Activated naive CD4-positive, alpha-beta T cell treated with anti-CD3 and anti-CD28 coated beads, Interleukin-2, amount 50 U/mL, for 24 hours (primary cell): ENCODE results near the gene CLMN.

ENCODE experiments used
- H3K27ac Mint-ChIP-seq: one replicate; pipeline ENCODE4 v1.8.0; 2021; ENCODE audit warnings: mild to moderate bottlenecking, mixed read lengths
- H3K27me3 Mint-ChIP-seq: one replicate; pipeline ENCODE4 v1.8.0; 2021; ENCODE audit warnings: mixed read lengths
- H3K36me3 Mint-ChIP-seq: one replicate; pipeline ENCODE4 v1.8.0; 2021; ENCODE audit warnings: mixed read lengths
- H3K4me1 Mint-ChIP-seq: one replicate; pipeline ENCODE4 v1.8.0; 2021; ENCODE audit warnings: mixed read lengths
- H3K4me3 Mint-ChIP-seq: one replicate; pipeline ENCODE4 v1.8.0; 2021; ENCODE audit warnings: mild to moderate bottlenecking, mixed read lengths
- H3K9me3 Mint-ChIP-seq: one replicate; pipeline ENCODE4 v1.8.0; 2021; ENCODE audit warnings: mixed read lengths

CLMN gene

GRCh38 chr14:95348395-95349080 lies 28.8 kb upstream of the CLMN start:
- H3K4me3 Mint-ChIP-seq = no peak overlapping the region
- H3K27me3 Mint-ChIP-seq = peaks cover 19% of the 10 kb centered on the region
- no peaks in the 10 kb centered on the region for H3K36me3 Mint-ChIP-seq
- H3K9me3 Mint-ChIP-seq = peaks cover 7% of the 10 kb centered on the region
- no peaks in the 10 kb centered on the region for H3K4me1 Mint-ChIP-seq
- no peak overlapping the region for H3K27ac Mint-ChIP-seq

- Mint-ChIP-seq H3K4me1 (no peaks in the 10 kb centered on the region), H3K27me3 (peaks cover 11% of the 10 kb centered on the region), H3K9me3 (no peaks in the 10 kb centered on the region), H3K36me3 (no peaks in the 10 kb centered on the region), H3K27ac (no peak overlapping the region), H3K4me3 (no peak overlapping the region)
Measured at GRCh38 chr14:95346820-95347219, 27.1 kb upstream of the CLMN start.

- no peak overlapping the region for H3K4me3 Mint-ChIP-seq
- H3K36me3 Mint-ChIP-seq = no peaks in the 10 kb centered on the region
- H3K27me3 Mint-ChIP-seq = peaks cover 8% of the 10 kb centered on the region
- no peak overlapping the region for H3K27ac Mint-ChIP-seq
- no peaks in the 10 kb centered on the region for H3K4me1 Mint-ChIP-seq
- no peaks in the 10 kb centered on the region for H3K9me3 Mint-ChIP-seq
Measured at GRCh38 chr14:95346266-95346665, 26.6 kb upstream of the CLMN start.

GRCh38 chr14:95345032-95345431 lies 25.3 kb upstream of the CLMN start:
- H3K9me3 Mint-ChIP-seq = no peaks in the 10 kb centered on the region
- H3K4me3 Mint-ChIP-seq = no peak overlapping the region
- H3K27ac Mint-ChIP-seq = no peak overlapping the region
- no peaks in the 10 kb centered on the region for H3K4me1 Mint-ChIP-seq
- H3K36me3 Mint-ChIP-seq = no peaks in the 10 kb centered on the region
- peaks cover 5% of the 10 kb centered on the region for H3K27me3 Mint-ChIP-seq

GRCh38 chr14:95344536-95344935 lies 24.8 kb upstream of the CLMN start:
- Mint-ChIP-seq H3K9me3 (no peaks in the 10 kb centered on the region), H3K4me3 (no peak overlapping the region), H3K36me3 (no peaks in the 10 kb centered on the region), H3K4me1 (no peaks in the 10 kb centered on the region), H3K27ac (no peak overlapping the region), H3K27me3 (peaks cover 5% of the 10 kb centered on the region)

GRCh38 chr14:95341564-95341963 lies 21.9 kb upstream of the CLMN start:
- Mint-ChIP-seq H3K4me1 (no peaks in the 10 kb centered on the region), H3K36me3 (no peaks in the 10 kb centered on the region), H3K27ac (no peak overlapping the region), H3K9me3 (no peaks in the 10 kb centered on the region), H3K27me3 (peaks cover 4% of the 10 kb centered on the region), H3K4me3 (no peak overlapping the region)

GRCh38 chr14:95341115-95341514 lies 21.4 kb upstream of the CLMN start:
- Mint-ChIP-seq H3K36me3 (no peaks in the 10 kb centered on the region), H3K27me3 (peaks cover 4% of the 10 kb centered on the region), H3K4me1 (no peaks in the 10 kb centered on the region), H3K9me3 (no peaks in the 10 kb centered on the region), H3K27ac (no peak overlapping the region), H3K4me3 (no peak overlapping the region)

- Mint-ChIP-seq H3K4me3 (no peak overlapping the region), H3K36me3 (no peaks in the 10 kb centered on the region), H3K27me3 (peaks cover 4% of the 10 kb centered on the region), H3K4me1 (no peaks in the 10 kb centered on the region), H3K9me3 (no peaks in the 10 kb centered on the region), H3K27ac (no peak overlapping the region)
Measured at GRCh38 chr14:95340201-95340697, 20.5 kb upstream of the CLMN start.

- Mint-ChIP-seq H3K4me1 (no peaks in the 10 kb centered on the region), H3K36me3 (no peaks in the 10 kb centered on the region), H3K4me3 (no peak overlapping the region), H3K27me3 (peaks cover 4% of the 10 kb centered on the region), H3K9me3 (no peaks in the 10 kb centered on the region), H3K27ac (no peak overlapping the region)
Measured at GRCh38 chr14:95339301-95339865, 19.7 kb upstream of the CLMN start.

GRCh38 chr14:95338436-95338835 lies 18.7 kb upstream of the CLMN start:
- Mint-ChIP-seq H3K27me3 (peaks cover 4% of the 10 kb centered on the region), H3K9me3 (no peaks in the 10 kb centered on the region), H3K36me3 (no peaks in the 10 kb centered on the region), H3K4me3 (no peak overlapping the region), H3K27ac (no peak overlapping the region), H3K4me1 (no peaks in the 10 kb centered on the region)

GRCh38 chr14:95337041-95337595 lies 17.4 kb upstream of the CLMN start:
- H3K36me3 Mint-ChIP-seq = no peaks in the 10 kb centered on the region
- no peak overlapping the region for H3K27ac Mint-ChIP-seq
- H3K4me1 Mint-ChIP-seq = no peaks in the 10 kb centered on the region
- H3K27me3 Mint-ChIP-seq = peaks cover 4% of the 10 kb centered on the region
- no peak overlapping the region for H3K4me3 Mint-ChIP-seq
- H3K9me3 Mint-ChIP-seq = no peaks in the 10 kb centered on the region

- Mint-ChIP-seq H3K27ac (no peak overlapping the region), H3K4me3 (no peak overlapping the region), H3K36me3 (no peaks in the 10 kb centered on the region), H3K27me3 (peaks cover 4% of the 10 kb centered on the region), H3K4me1 (no peaks in the 10 kb centered on the region), H3K9me3 (no peaks in the 10 kb centered on the region)
Measured at GRCh38 chr14:95336192-95336760, 16.6 kb upstream of the CLMN start.

GRCh38 chr14:95335071-95335470 lies 15.4 kb upstream of the CLMN start:
- H3K27ac Mint-ChIP-seq = no peak overlapping the region
- H3K4me3 Mint-ChIP-seq = no peak overlapping the region
- H3K36me3 Mint-ChIP-seq = no peaks in the 10 kb centered on the region
- no peaks in the 10 kb centered on the region for H3K9me3 Mint-ChIP-seq
- peaks cover 4% of the 10 kb centered on the region for H3K27me3 Mint-ChIP-seq
- no peaks in the 10 kb centered on the region for H3K4me1 Mint-ChIP-seq

GRCh38 chr14:95334044-95334443 lies 14.3 kb upstream of the CLMN start:
- peaks cover 4% of the 10 kb centered on the region for H3K27me3 Mint-ChIP-seq
- H3K4me3 Mint-ChIP-seq = no peak overlapping the region
- H3K9me3 Mint-ChIP-seq = no peaks in the 10 kb centered on the region
- H3K4me1 Mint-ChIP-seq = no peaks in the 10 kb centered on the region
- H3K36me3 Mint-ChIP-seq = no peaks in the 10 kb centered on the region
- H3K27ac Mint-ChIP-seq = no peak overlapping the region

- Mint-ChIP-seq H3K27ac (no peak overlapping the region), H3K4me3 (no peak overlapping the region), H3K36me3 (no peaks in the 10 kb centered on the region), H3K4me1 (no peaks in the 10 kb centered on the region), H3K9me3 (no peaks in the 10 kb centered on the region), H3K27me3 (no peaks in the 10 kb centered on the region)
Measured at GRCh38 chr14:95332641-95333040, 12.9 kb upstream of the CLMN start.

- no peaks in the 10 kb centered on the region for H3K4me1 Mint-ChIP-seq
- no peaks in the 10 kb centered on the region for H3K36me3 Mint-ChIP-seq
- H3K4me3 Mint-ChIP-seq = no peak overlapping the region
- no peaks in the 10 kb centered on the region for H3K27me3 Mint-ChIP-seq
- H3K27ac Mint-ChIP-seq = no peak overlapping the region
- H3K9me3 Mint-ChIP-seq = no peaks in the 10 kb centered on the region
Measured at GRCh38 chr14:95331708-95332408, 12.2 kb upstream of the CLMN start.
